ENCODE measurements around the gene CALCOCO1.

DNA sequence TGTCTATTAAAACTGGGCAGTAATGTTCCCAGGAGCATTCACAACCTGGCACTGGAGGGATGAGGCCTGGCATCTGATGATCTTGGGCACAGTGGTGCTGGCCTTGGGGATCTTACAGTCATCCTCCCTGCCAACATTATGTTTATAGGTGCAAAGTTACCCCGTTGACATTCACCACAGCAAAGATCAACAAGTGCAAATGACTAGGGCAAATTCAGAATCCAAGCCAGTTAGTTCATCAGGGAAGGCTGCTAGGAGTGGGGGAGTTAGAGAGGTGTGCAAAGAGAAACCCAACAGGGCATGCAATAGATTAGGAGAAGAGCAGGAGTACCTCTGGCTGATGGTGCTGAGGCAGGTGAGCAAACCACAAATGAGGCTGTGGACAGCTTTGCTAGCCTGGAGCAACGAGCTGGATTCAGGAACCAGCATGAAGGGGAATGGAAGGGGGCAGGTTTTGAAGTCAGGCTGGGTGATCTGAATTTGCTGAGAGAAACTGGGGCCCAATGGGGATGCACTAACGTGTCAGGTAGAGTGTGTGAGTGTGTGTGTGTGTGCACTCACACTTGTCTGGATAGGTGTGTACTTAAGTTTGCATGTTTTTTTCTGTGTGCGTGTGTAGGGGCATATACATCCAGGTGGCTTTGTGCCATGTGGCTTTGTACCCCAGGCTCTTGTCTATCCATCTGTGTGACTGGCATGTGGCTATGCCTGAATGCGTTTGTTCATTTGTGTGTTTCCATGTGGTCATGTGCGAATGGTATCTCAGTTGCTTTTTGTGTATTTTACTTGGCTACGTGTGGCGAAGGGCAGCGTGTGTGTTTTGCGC lies 22.9 kb upstream of the CALCOCO1 start:
- TF ChIP-seq, protein P1, sequence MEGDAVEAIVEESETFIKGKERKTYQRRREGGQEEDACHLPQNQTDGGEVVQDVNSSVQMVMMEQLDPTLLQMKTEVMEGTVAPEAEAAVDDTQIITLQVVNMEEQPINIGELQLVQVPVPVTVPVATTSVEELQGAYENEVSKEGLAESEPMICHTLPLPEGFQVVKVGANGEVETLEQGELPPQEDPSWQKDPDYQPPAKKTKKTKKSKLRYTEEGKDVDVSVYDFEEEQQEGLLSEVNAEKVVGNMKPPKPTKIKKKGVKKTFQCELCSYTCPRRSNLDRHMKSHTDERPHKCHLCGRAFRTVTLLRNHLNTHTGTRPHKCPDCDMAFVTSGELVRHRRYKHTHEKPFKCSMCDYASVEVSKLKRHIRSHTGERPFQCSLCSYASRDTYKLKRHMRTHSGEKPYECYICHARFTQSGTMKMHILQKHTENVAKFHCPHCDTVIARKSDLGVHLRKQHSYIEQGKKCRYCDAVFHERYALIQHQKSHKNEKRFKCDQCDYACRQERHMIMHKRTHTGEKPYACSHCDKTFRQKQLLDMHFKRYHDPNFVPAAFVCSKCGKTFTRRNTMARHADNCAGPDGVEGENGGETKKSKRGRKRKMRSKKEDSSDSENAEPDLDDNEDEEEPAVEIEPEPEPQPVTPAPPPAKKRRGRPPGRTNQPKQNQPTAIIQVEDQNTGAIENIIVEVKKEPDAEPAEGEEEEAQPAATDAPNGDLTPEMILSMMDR (IDR thresholded peaks at IDR 0.05; ENCODE audit: low read depth, low read length) = no peak
- no peak for TF ChIP-seq EZH2phosphoT487 (IDR thresholded peaks at IDR 0.05; ENCODE audit: low read depth)

Data from OCI-LY3 (cell line).